Smooth muscle cell of the coronary artery (primary cell): ENCODE results near the gene GPT2. TPM values are rescaled to one million over a fixed set of nuclear protein-coding genes. Genes with fewer than 3 reads are reported as not detected.

Experiments used
- total RNA-seq: library from RNA; depleted of rRNA; stranded (reverse); fragments of >200 nt; gene quantifications from 2 replicates; pipeline ENCODE4 v1.2.3, GENCODE V29; 2014; ENCODE audit warnings: low replicate concordance

The GPT2 gene
- total RNA-seq: 7.0 and 25.9 TPM in 2 replicates

GRCh38 chr16:46883690-46884512 lies at the start of gene GPT2:
Gene GPT2 (plus strand): TSS chr16:46884362. CDS start chr16:46884716, 354 bp downstream.

GRCh38 chr16:46973207-46973995 lies 89.2 kb downstream of the GPT2 start, which contains the start of gene DNAJA2:
Gene DNAJA2 (minus strand): TSS chr16:46973674. CDS start chr16:46973572, 102 bp downstream.

Other genes with a start within 250 kb of the GPT2 start
- 53.9 and 59.2 TPM in 2 replicates for gene VPS35, start 195.2 kb upstream of the GPT2 start, total RNA-seq
- gene ORC6, start 194.7 kb upstream of the GPT2 start, total RNA-seq: 0.94 and 4.4 TPM in 2 replicates
- gene MYLK3, start 136.0 kb upstream of the GPT2 start, total RNA-seq: 0.15 and 0.23 TPM in 2 replicates
- gene C16orf87, start 53.2 kb upstream of the GPT2 start, total RNA-seq: 0.94 and 7.5 TPM in 2 replicates
- 64.7 and 86.5 TPM in 2 replicates for gene DNAJA2, start 89.3 kb downstream of the GPT2 start, total RNA-seq